ENCODE data around the gene GIMAP2. TPM values are rescaled to one million over a fixed set of nuclear protein-coding genes. Genes with fewer than 3 reads are reported as not detected.

GIMAP2 gene
- 1.4 and 1.5 TPM in 2 replicates for total RNA-seq

GRCh38 chr7:150685219-150686029 is at the start of gene GIMAP2:
Gene GIMAP2 (plus strand): TSS chr7:150685706. CDS start chr7:150687060, 1,354 bp downstream.

GRCh38 chr7:150716368-150716767 is 30.9 kb downstream of the GIMAP2 start, which contains the start of gene GIMAP1:
Gene GIMAP1 (plus strand): TSS chr7:150716613. CDS start chr7:150719048, 2,435 bp downstream.

GRCh38 chr7:150737265-150738055 is 52.0 kb downstream of the GIMAP2 start, which contains the start of gene GIMAP5:
Gene GIMAP5 (plus strand): TSS chr7:150737418. CDS start chr7:150740885, 3,467 bp downstream.

Other genes with a start within 250 kb of the GIMAP2 start
- gene GIMAP8, start 235.1 kb upstream of the GIMAP2 start, total RNA-seq, result not detected in 2 replicates
- gene GIMAP7, start 170.8 kb upstream of the GIMAP2 start, total RNA-seq, result not detected in 2 replicates
- under 0.01 TPM in 1 of 2 replicates, not detected in the other for gene GIMAP4, start 118.3 kb upstream of the GIMAP2 start, total RNA-seq
- gene GIMAP6, start 53.3 kb upstream of the GIMAP2 start, total RNA-seq, result under 0.01 TPM in 1 of 2 replicates, not detected in the other
- gene GIMAP1, start 30.9 kb downstream of the GIMAP2 start, total RNA-seq, result not detected in 2 replicates
- not detected in 2 replicates for gene GIMAP5, start 51.7 kb downstream of the GIMAP2 start, total RNA-seq
- gene TMEM176B, start 114.7 kb downstream of the GIMAP2 start, total RNA-seq, result 16.9 TPM in 1 of 2 replicates, not detected in the other
- gene TMEM176A, start 115.1 kb downstream of the GIMAP2 start, total RNA-seq, result 5.5 TPM in 1 of 2 replicates, not detected in the other
- not detected in 2 replicates for gene AOC1, start 166.8 kb downstream of the GIMAP2 start, total RNA-seq

All from subcutaneous preadipocyte (primary cell).